ENCODE results near the gene ARHGAP6. TPM values are rescaled to one million over a fixed set of nuclear protein-coding genes. Genes with fewer than 3 reads are reported as not detected.

Gene ARHGAP6, protein sequence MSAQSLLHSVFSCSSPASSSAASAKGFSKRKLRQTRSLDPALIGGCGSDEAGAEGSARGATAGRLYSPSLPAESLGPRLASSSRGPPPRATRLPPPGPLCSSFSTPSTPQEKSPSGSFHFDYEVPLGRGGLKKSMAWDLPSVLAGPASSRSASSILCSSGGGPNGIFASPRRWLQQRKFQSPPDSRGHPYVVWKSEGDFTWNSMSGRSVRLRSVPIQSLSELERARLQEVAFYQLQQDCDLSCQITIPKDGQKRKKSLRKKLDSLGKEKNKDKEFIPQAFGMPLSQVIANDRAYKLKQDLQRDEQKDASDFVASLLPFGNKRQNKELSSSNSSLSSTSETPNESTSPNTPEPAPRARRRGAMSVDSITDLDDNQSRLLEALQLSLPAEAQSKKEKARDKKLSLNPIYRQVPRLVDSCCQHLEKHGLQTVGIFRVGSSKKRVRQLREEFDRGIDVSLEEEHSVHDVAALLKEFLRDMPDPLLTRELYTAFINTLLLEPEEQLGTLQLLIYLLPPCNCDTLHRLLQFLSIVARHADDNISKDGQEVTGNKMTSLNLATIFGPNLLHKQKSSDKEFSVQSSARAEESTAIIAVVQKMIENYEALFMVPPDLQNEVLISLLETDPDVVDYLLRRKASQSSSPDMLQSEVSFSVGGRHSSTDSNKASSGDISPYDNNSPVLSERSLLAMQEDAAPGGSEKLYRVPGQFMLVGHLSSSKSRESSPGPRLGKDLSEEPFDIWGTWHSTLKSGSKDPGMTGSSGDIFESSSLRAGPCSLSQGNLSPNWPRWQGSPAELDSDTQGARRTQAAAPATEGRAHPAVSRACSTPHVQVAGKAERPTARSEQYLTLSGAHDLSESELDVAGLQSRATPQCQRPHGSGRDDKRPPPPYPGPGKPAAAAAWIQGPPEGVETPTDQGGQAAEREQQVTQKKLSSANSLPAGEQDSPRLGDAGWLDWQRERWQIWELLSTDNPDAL (N-terminal part only)
- 31.1 and 34.5 TPM in 2 replicates for total RNA-seq (2014; rRNA removed; shearing (Covaris generic))

DNA sequence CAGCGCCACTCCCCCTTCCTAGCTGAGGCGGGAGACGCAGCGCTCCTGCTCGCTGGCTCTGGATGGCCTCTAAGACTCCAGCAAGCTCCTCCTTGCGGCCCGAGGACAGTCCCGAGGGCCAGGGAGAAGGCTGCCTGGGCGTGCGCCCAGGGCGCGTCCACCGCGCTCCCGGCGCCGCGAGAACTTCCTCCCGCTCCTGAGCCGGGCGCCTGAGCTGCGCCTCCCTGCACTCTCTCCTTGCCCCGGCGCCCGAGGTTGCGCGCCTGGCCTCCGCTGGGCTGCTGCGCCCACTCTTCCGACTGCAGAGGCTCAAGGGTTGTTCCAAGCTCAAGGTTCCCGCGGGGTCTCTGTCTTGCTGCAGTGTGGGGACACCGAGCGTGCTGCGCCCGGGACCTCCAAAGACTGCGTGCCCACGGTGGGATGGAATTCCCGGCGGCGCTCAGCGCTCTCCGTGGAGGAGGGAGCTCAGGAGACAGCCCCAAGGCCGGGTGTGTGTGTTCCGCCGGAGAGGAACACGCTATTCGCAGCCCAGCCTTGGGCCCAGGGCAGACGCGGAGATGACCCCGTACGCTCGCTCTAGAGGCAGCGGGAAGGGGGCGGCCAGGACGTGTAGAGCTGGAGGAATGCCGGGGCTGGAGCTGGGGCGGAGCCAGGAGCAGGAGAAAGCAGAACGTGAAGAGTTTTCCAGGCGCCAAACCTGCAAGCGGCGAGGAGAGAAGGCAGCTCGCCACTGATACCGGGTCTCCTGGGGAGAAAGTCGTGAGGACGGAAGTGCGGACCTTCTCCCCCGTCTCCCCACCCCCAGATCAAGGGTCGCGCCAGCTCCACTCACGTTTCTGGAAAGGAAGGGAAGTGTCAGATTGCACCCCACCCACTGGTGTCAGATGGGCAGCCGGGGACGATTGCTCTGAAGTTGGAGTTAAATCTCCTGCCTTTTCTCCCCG, at the start of gene ARHGAP6:
TSS of gene ARHGAP6 (minus strand) at position 753 of the 944 bp plus-strand sequence. CDS start 1,092 bp downstream, outside the sequence.
- Histone ChIP-seq H3K9me3 (replicated peaks) (no peaks in the 10 kb centered on the region), H3K4me3 (peak within 1 kb of the TSS; percentile 64), H3K27ac (peak within 1 kb of the TSS; percentile 10; the same call in 1 of the 2 replicates), H3K4me1 (no peaks in the 10 kb centered on the region; the same call in 1 of the 2 replicates), H3K36me3 (no peaks in the 10 kb centered on the region), H3K27me3 (no peaks in the 10 kb centered on the region)
- DNase-seq: peak; percentile 82 to 84

DNA sequence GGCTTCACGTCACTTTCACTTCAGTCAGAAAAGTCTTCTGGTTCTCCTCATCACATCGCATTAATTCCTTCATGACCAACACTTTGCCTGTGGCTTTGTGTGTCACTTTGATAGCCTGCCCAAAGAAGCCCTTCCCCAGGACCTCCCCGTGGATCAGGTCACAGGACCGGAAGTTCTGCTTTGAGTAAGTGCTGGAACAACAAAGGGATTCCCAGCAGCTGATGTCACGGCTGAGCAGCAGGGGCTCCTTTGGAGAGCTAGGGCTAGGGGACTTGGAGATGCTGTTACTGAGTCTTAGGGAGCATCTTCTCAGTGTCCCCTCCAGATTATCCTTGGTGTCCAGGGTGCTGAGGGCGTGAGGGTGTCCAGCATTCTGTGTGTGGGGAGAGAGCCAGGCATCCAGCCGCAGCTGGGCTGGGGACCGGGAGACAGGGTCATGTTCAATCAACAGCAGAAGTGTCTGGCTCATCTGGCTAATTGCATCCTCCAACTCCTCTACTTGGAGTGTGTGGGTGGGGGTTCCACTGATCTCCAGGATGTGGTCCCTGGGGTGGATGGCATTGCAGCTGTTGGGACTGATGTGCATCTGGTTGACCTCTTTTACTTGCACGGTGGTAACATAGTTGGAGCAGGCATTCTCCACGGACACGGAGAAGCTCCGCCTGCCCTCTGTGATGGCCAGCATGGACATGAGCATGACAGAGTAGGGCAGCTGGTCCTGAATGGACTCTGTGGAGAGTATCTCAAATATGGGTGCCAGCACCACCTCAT, 39.2 kb upstream of the ARHGAP6 start:
- H3K27ac ChIP-seq: peak overlapping the region; percentile 75
- no peaks in the 10 kb centered on the region for H3K36me3 ChIP-seq
- H3K4me1 ChIP-seq: peaks cover 41% of the 10 kb centered on the region
- peak overlapping the region; percentile 9 for H3K4me3 ChIP-seq
- H3K27me3 ChIP-seq: no peaks in the 10 kb centered on the region
- H3K9me3 ChIP-seq (replicated peaks): no peaks in the 10 kb centered on the region
- peak; percentile 74 to 76 for DNase-seq

DNA sequence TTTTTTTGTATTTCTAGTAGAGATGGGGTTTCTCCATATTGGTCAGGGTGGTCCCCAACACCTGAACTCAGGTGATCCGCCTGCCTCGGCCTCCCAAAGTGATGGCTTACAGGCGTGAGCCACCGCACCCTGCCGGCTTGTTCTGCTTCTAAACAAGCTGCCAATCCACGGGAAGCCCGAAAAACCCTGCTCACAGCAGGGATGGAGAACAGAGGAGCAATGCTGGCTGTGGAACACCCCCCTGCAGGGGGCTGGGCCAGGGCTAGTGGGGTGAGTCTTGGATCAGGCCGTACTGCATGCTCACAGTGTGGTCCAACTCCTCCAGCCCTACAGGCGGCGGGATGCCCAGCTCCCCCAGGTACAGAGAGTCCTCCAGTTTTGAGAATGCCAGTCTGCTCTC, 38.1 kb upstream of the ARHGAP6 start:
- Histone ChIP-seq H3K4me1 (peaks cover 41% of the 10 kb centered on the region), H3K9me3 (replicated peaks) (no peaks in the 10 kb centered on the region), H3K27me3 (no peaks in the 10 kb centered on the region), H3K27ac (peak overlapping the region; percentile 75), H3K4me3 (no peak overlapping the region), H3K36me3 (no peaks in the 10 kb centered on the region)
- DNase-seq: no peak

DNA sequence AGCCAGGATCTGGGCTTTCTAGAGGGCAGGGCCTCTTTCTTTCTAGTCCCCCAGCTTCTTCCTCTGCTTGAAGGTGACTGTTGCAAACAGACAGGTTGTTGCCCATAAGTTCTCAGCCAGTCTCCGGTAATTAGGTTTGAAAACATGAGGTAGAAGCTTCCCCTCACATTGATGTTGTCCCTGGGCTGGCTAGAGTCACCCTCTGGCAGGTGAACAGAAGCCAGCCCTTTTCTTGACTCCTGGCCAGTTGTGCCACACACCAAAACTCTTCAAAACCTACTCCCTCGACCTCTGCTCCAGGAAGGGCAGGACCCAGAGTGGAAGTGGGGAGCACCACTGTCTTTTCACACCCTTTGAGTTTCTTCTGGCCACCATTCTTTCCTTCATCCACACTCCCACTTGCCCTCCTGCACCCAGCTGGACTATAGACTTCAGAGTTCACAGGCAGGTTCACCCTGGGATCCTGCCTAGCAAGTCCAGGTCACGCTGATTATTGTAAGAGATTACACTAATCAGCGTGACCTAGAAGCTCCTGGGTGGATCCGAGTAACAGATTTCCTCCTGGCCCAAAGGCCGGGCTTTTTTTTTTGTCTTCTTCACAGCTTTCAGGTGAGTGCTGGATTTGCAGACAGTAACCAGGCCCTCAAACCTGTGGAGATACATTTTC, 37.4 kb upstream of the ARHGAP6 start:
- H3K27ac ChIP-seq: peak overlapping the region; percentile 75
- H3K27me3 ChIP-seq: no peaks in the 10 kb centered on the region
- no peaks in the 10 kb centered on the region for H3K36me3 ChIP-seq
- no peak overlapping the region for H3K4me3 ChIP-seq
- no peaks in the 10 kb centered on the region for H3K9me3 ChIP-seq (replicated peaks)
- peak; percentile 32 to 62 for DNase-seq
- peaks cover 41% of the 10 kb centered on the region for H3K4me1 ChIP-seq

DNA sequence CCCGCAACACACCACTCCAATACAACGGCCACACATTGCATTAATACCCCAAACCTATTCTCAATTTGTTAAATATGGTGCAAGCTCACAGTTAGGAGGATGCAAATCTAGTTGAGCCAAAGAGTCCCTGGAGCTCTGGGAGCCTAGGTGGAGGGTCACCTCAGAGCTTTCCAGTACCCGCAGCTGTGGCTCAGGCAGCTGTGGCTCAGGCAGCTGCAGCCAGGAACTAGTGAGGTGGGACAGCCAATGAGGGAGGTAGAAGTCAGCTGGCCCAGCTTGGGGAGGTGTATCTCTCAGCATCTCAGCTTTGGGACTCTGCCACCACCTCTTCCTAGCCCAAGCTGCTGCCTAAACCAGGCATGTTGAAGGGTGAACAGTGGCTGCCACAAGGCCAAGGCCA, 36.7 kb upstream of the ARHGAP6 start:
- Histone ChIP-seq H3K9me3 (replicated peaks) (no peaks in the 10 kb centered on the region), H3K36me3 (no peaks in the 10 kb centered on the region), H3K27ac (peak overlapping the region; percentile 75), H3K4me1 (peaks cover 41% of the 10 kb centered on the region), H3K4me3 (no peak overlapping the region), H3K27me3 (no peaks in the 10 kb centered on the region)
- peak; percentile 56 to 75 for DNase-seq

DNA sequence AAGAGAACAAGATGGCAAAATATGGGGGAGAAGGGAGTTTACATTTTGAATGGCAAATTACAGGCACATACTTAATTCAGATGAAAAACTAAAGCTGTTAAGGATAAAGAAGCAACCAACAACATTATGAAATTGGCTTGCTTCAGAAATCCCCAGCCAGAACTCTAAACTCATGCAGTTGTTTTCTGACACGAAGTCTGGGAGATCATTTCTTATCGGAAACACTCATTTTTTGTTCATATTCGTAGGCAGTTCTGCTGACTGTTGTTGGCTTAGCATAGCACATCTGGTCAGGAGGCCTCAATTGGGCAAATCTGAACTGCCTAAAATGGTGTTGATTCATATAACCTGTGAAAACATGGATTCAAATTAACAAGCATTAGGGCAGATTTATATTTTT, 33.0 kb upstream of the ARHGAP6 start:
- Histone ChIP-seq H3K9me3 (replicated peaks) (no peaks in the 10 kb centered on the region), H3K36me3 (no peaks in the 10 kb centered on the region), H3K27ac (no peak overlapping the region), H3K27me3 (no peaks in the 10 kb centered on the region), H3K4me3 (no peak overlapping the region), H3K4me1 (peaks cover 23% of the 10 kb centered on the region)
- DNase-seq: no peak

DNA sequence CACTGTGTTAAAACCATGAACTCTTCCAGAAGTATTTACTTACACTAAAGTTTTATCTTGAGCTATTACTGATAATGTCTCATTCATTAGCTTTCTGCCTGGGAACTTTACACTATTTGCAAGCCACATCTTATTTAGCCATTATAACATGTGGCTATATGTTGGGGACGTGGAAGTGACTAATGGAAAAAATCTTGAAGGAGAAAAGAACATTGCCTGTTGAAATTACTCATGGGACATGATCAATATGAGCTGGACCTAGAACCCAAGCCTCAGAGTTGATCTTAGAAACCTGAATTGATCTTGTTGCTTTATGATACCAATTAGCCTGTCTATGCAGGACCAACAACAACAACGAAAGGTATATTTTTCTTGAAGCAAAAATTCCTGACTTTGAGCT, 22.5 kb upstream of the ARHGAP6 start:
- Histone ChIP-seq H3K36me3 (no peaks in the 10 kb centered on the region), H3K4me3 (no peak overlapping the region), H3K27me3 (no peaks in the 10 kb centered on the region), H3K9me3 (replicated peaks) (no peaks in the 10 kb centered on the region), H3K27ac (no peak overlapping the region), H3K4me1 (no peaks in the 10 kb centered on the region)
- DNase-seq: no peak

DNA sequence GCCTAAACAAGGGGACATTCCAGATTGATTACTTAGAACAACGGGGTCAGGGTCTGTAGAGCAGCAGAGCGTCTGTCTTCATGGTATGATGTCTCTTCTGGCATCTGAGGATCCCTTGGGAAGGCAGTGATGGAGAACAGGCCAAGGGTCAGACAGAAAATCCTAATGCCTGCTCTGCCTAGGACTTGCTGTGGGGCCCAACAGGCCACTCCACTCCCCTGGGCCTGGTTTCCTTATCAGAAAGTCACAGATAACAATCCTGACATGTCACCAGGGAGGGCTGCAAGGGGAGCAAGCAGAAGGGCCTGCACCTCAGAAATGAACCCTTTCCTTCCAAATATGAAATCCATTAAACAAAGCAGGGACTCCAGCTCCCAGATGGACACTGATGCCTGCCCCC, 21.4 kb upstream of the ARHGAP6 start:
- DNase-seq: no peak
- Histone ChIP-seq H3K4me3 (no peak overlapping the region), H3K27ac (no peak overlapping the region), H3K4me1 (no peaks in the 10 kb centered on the region), H3K27me3 (no peaks in the 10 kb centered on the region), H3K36me3 (no peaks in the 10 kb centered on the region), H3K9me3 (replicated peaks) (no peaks in the 10 kb centered on the region)

DNA sequence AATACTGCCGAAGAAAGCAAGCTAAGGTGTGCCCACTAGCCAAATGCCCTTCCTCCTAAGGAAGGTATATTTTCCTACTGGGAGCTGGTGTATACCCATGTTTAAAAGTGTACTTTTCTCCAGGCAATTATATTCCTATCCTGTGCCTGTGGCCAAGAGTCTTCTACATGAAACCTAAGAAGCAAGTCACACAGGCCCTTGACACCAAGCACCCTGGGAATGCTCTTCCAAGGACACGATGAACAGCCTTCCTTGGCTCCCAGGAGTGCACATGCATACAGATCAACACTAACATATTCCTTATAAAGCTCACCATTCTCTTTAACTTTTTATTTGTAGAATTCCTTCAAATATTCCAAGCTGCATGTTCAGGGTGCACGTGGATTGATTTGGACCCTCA, 17.3 kb upstream of the ARHGAP6 start:
- Histone ChIP-seq H3K4me3 (no peak overlapping the region), H3K36me3 (no peaks in the 10 kb centered on the region), H3K27me3 (no peaks in the 10 kb centered on the region), H3K9me3 (replicated peaks) (no peaks in the 10 kb centered on the region), H3K4me1 (no peaks in the 10 kb centered on the region), H3K27ac (no peak overlapping the region)
- no peak for DNase-seq

DNA sequence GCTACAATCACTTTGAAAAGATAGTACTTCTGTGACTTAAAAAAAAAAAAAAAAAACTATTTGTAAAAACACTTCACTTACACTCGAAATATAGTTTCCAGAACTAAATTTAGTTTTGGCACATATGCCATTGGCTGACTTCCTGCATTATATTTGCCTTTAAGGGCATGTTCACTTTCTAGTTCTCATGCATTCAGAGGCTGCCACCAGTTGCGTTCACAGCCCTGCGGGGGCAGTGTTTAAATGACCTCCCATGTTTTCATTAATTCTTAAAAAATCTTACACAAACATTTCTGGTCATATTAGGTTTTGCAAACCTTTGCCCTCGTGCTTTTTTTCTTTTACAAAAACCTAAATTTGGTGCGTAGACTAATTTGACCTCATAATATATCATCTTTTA, 12.4 kb upstream of the ARHGAP6 start:
- H3K27ac ChIP-seq: no peak overlapping the region
- H3K4me1 ChIP-seq: no peaks in the 10 kb centered on the region
- H3K4me3 ChIP-seq: no peak overlapping the region
- peak; percentile 4 to 21 for DNase-seq
- H3K36me3 ChIP-seq: no peaks in the 10 kb centered on the region
- H3K27me3 ChIP-seq: no peaks in the 10 kb centered on the region
- H3K9me3 ChIP-seq (replicated peaks): no peaks in the 10 kb centered on the region

DNA sequence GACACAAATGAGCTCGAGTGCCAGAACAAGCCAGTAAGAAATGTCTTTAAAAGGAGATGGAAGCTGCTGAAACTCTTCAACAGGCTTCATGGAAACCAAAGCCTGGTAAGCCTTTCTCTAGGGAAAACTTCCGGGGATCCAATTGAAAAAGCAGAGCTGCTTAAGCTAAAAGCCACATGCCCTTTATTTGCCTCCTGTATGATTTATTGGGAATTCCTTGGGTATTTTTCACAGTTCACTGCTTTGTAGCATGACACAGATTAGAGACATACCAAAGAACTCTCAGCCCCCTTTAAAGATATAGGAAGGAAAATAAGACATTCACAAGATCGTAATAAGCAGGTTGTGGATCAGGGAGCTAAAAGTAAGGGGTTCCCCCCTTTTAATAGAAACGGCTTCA, 6.5 kb upstream of the ARHGAP6 start:
- H3K27me3 ChIP-seq: no peaks in the 10 kb centered on the region
- no peaks in the 10 kb centered on the region for H3K9me3 ChIP-seq (replicated peaks)
- no peaks in the 10 kb centered on the region for H3K36me3 ChIP-seq
- H3K4me3 ChIP-seq: no peak overlapping the region
- H3K27ac ChIP-seq: no peak overlapping the region
- no peaks in the 10 kb centered on the region; the same call in 1 of the 2 replicates for H3K4me1 ChIP-seq
- DNase-seq: peak in 1 of 2 experiments; percentile 6

DNA sequence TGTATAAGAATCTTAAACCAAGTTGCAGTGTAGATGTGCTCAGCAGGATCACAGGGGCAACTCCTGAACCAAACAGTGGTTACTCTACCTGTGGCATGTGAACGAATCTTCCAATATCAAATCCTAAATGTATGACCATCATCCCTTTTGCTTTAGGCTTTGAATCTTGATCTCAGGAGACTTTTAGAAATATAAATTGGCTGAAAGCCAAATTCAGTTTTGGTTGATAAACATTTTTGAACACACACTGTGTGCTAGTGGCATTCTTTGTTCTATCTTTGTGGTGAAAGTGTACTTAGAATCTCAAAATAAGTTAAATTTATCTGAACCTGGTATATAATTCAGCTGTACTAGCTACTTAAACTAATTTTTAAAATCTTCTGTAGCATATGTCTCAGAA, 4.6 kb upstream of the ARHGAP6 start:
- no peaks in the 10 kb centered on the region for H3K27me3 ChIP-seq
- H3K9me3 ChIP-seq (replicated peaks): no peaks in the 10 kb centered on the region
- H3K4me3 ChIP-seq: no peak overlapping the region
- no peak for DNase-seq
- H3K36me3 ChIP-seq: no peaks in the 10 kb centered on the region
- H3K27ac ChIP-seq: no peak overlapping the region
- no peaks in the 10 kb centered on the region; the same call in 1 of the 2 replicates for H3K4me1 ChIP-seq
